HG02840 (cell line): ENCODE measurements around the gene NOS1AP.
"Not testable (repeated sequence)": the region's sequence is repeated elsewhere in the genome, so short reads cannot be mapped to it uniquely, and the experiment has no call there.

Experiments
- ATAC-seq: cut with Tn5 transposase; IDR thresholded peaks from one replicate; pipeline ENCODE4 v1.9.1; 2021; ENCODE audit warnings: mild to moderate bottlenecking, moderate library complexity, moderate number of reproducible peaks; ENCODE audit not compliant: unreplicated experiment, low FRiP score

The NOS1AP gene

DNA sequence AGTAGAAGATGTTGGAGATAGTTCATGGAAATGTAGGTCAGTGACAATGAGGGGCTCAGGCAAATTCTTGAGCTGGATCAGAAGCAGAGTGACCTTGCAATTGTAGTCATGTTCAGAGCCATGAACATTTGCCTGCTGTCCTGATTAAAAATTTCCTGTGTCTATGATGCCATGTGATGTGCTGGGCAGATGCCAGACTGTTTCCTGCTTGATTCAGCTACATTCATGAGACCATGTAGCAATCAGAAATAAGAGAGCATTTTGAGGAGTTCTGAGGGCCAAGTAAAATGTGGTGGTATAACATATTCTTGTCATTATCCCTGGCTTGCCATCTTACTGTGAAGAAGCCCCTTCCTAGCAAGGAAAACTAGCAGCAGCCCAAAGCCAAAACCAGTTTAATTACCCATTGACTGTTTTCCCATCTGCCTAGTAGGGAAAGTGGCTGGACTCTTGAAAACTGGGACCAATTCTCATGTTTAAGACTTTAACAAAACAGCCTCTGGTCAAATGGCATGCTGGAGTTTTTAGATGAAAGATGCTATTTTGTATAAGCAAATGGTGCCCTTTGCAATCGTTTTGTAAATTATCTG, 118.3 kb downstream of the NOS1AP start:
- ATAC-seq: no peak

DNA sequence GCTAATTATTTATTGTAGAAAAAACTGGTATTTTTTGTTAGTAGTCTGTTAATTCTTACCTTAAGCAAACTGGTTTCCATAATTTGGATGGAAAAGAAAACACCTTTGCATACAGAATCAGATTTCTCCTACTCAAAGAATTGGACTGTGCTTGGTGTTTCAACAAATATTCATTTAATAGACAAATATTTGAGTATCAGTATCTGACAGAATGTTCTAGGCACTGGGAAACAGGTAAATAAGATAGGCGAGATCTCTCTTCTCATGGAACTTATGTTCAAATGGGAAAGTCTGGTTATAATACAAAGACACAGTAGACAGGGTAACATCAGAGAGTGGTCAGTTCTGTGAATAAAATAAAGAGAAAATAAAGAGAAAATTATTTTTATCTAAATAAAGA, 119.9 kb downstream of the NOS1AP start:
- ATAC-seq: no peak

DNA sequence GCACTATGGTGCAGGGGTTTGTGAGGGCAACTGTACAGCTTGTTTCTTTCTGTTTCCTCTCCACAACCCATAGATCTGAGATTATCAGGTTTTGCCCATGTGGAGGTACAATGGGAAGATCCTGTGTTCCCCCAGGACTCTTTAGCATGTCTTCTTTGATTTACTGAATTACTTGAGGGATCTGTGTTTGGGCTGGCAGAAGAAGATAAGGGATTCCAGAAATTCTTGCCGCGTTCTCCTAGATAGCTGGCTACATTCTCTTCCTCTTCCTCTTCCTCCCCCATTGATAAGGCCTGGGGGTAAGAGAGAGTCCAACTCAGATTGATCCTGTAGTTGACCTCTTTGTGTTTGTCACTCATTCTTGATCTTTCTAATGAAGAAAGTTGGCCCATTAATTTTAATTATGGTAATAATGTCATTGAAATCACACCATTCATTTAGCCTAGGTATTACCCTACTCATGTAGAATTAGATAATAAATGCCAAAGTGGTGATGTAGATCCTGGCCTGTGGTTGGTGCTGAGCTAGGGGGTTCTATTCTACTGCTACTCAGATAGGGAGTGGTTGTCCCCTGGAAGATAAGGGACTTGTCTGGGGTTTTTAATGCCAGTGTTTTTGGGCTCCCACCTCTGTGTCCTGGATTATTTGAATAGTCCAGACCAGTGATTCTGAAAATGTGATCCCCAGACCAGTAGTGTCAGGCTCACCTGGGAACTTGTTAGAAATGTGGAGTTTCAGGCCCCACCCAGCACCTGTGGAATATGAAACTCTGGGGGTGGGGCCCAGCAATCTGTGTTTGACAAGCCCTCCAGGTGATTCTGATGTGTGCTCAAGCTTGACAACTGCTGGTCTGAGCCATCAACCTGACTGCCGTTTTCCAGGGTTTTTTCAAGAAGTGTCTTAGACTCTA, 122.2 kb downstream of the NOS1AP start:
- no peak for ATAC-seq

DNA sequence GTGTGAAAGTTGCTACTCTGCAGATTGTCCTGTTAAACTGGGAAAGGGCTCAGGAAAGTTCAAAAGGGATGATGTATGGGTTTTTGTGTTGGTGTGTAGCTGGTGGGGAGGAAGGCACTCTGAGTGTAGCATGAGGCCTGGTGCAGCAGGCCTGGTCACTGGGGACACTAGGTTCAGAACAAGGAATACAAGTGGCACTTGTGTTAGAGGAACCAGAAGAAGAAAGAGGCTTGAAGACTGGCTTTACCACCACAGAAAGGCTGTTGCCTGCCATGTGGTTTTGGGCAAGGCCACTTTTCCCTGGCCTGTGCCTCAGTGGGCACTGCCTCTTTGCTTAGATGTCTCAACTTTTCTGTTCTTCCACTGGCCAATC, 122.8 kb downstream of the NOS1AP start:
- no peak for ATAC-seq

DNA sequence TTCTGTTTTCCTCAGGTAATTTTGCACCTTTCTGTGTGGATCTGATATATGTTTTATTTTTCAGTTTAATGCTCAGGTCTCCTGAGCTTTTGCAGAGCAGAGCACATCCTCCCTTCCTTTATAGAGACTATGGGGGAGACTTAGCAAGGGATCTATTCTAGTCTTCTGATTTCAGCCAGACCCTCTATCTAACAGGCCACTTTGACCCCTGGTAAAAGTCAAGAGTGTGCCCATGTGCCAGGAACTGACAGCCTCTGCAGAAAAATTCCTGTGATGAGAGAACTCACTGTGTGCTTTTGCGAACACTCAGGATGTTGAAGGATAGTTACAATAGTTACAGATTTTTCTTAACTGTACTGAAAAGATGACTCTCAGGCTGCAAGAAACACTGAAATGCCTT, 123.3 kb downstream of the NOS1AP start:
- ATAC-seq: no peak

DNA sequence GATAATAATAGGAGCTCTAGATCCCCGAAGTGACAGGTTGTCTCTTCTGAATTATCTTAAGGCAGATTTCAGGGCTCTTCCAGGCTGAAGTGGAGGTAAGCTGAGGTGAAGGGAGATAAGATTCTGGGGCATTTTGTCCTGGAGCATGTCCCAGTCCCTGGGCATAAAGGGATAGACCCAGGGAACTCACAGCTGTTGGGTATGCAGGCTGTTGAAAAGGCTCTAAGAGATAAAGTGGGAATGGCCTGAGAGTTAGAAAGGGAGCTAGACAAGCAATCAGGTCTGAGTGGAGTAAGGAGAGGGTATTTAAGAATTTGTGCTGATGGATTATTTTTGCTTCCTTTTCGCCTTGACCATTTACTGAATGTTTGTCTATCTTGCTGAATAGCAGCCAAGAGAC, 123.7 kb downstream of the NOS1AP start:
- no peak for ATAC-seq

DNA sequence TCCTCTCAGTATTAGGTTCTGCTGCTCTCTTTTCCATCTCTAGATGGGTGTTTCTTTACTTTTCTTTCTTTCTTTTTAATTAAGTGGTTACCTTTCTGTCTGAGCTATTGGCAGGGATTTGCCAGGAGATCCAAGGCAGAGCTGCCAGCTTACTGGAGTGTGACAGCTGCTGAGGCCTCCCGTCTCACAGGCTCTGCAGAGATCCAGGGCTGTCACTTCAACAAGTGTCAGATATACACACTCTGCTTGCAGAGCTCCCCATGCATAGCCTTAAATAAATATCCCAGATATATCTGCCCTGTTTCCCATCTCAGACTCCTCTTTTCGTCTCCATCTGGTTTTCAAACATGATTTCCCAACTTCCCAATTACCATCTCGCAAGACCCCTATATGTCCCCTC, 124.3 kb downstream of the NOS1AP start:
- ATAC-seq: no peak

DNA sequence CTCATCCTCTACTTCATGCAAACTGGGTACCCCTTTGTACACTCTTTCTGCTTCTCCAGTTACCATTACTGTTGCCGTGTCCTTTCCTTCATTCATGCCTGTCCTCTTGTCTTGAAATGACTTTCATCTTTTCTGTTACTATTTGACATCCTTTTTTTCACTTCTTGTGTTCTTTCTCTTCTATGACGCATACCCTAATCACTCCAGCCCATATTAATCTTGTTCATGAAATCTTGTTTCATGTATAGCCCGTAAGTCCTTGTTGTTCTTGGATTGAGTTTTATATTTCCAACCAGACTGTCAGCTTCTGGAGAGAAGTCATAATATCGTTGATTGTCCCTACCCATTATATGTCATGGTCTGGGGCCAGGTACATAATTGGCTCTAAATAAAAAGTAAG, 126.1 kb downstream of the NOS1AP start:
- ATAC-seq: no peak

DNA sequence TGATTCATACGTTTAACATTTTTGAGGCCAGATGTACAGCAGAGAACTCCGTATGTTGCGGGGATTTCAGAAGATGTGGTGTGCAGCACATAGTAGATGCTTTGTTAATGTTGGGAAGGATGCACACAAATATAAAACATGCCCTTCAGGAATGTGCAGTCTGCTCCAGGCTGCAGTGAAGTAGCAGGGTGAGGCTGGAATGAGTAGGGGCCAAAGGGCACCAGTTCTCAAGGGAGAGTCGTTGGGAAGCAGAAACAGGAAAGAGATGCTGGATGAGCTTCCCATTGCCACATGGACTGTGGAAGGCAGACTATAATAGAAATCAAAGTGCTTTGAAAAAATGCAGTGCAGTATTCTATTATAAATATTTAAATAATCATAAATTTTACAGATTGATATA, 126.9 kb downstream of the NOS1AP start:
- ATAC-seq: no peak

DNA sequence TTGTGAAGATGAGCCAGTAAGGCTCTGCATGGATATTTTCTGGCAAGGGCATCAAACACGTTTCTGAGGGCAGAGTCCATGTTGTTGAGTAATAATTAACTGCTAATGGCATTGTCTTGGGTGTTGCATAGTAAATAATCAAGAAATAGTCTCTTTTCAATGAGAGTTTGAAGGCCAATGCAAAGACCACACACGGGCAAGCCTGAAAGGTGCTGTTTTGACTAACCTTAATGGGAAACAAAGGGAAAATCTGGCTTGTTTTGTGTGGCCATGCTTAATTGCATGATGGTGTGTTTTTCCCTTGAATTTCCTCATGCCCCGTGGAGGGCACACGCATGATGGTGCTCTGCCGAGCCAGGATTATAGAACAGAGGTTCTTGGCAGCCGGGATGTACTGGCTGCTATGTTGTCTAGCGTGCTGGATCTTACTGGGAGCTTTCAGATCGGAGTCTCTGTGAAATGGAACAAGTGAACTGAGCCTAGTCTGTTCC, 127.6 kb downstream of the NOS1AP start:
- no peak for ATAC-seq

DNA sequence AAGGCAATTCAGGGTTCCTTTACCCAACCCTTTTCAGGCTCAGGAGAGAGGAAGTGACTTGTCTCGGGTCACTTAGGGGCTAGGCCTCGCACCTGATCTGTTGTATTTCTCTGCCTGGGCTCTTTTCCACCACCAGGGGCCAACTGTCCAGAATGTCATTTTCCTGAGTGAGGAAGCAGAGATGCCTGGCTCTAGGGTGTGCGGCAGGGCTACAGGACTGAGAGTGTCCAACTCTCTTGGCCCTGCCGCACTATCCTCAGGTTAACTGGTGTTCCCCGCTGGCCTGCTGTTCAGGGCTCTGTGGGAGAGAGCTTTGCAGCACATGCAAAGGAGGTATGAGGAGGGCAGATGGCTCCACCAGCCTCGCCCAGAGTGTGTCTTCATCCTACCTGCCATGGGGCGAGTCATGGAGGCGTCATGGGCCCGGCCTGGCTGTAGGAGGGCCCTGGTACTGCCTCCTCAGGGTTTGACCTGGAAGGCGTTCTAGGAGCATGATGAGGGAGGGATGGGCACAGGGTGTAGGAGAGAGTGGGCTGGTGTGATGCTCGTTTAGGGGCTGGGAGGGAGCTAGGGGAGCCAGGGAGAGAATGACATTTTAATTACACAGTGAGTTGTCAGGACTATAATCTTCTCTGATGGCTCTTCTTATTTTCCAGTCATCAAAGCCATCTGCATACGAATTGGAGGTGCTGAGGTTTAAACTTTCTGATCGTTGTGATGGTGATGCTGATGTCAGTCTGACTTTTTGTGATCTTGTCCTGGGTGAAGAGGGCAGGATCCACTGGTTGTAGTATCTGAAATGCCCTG, 128.3 kb downstream of the NOS1AP start:
- no peak for ATAC-seq

DNA sequence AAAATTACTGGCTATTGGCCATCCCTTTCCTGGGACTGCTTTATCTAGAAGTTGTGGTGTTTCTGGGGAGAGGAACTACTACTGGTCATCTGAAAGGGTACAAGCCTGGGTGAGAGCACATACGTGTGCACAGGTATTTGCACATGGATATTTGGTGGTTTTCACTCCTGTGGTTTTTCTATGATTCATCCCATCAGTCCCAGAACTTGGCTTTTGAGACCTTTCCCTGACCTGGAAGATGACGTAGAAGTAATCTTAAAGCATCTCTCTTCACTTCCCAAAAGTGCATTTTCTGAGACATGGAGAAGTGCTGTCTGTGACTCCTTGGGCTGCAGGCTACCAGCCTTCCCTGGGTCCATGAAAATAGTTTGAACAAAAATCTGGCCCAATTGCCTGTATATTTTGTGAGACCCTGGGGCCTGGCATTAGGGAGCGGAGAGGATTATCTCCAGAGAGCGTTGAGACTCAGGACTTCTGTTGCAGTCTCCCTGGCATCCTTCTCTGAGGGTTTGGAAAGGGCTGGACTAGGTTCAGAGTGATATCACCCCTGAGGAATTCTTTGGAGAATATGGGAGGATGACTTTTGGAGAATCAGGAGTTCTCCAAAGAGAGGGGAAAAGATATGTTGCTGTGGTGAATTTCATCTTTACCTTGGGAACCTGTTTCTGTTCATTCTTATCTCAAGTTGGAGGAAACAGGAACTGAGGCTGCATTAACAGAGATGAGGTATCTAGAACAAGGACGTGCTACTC, 130.8 kb downstream of the NOS1AP start:
- ATAC-seq: no peak

DNA sequence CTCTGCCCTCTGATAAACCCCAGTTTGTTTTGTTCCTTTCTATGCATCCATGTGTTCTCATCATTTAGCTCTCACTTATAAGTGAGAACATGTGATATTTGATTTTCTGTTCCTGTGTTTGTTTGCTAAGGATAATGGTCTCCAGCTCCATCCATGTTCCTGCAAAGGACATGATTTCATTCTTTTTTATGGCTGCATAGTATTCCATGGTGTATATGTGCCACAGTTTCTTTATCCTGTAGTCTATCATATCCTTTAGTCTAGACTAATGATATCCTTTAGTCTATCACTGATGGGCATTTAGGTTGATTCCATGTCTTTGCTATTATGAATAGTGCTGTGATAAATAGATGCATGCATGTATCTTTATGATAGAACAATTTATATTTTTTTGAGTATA, 131.6 kb downstream of the NOS1AP start:
- ATAC-seq: not testable (repeated sequence)

DNA sequence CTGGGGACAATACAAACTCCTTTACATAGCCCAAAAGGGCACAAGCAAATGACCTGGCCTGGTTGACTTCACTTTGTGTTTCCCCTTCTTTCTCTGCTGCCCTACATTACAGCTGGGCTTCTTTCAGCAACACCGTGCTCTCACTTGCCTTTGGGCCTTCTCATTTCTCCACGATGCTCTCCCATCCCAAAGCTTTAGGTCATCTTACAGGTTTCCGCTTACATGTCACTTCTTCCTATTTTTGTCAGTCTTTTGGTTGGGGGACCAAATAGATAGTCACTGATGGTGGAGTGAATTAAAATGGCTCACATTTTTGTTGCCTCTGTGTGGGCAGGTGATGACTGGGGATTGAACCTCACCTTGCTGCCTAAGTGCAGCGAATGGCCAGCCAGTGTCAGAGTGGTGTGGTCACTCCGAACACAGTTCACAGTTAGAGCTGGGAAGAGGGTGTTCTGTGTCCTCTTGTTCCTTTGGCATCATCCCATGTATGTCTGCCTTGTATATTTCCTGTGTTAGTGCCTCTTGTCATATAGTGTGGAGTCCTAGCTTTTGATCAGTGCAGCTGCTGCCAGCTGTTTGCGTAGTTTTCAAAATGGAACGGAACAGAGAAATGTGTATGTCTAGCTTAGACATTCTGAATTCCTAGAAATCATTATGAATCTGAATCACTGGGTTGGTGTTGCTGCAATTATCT, 134.8 kb downstream of the NOS1AP start:
- no peak for ATAC-seq

DNA sequence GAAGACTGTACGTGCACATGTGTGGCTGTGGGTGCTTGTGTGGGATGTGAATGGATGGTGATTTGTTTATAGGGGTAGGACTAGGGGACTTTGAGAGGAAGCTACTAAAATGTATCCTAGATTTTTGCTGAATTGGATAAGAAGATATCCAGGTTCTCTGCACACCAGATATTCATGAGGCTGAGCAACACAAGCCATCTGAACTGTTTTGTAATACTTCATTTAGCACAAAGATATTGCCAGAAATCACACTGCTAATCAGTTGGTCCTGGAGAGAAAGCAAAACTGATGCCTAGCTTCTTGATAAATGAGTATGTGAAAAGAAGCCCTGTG, 135.3 kb downstream of the NOS1AP start:
- ATAC-seq: no peak

DNA sequence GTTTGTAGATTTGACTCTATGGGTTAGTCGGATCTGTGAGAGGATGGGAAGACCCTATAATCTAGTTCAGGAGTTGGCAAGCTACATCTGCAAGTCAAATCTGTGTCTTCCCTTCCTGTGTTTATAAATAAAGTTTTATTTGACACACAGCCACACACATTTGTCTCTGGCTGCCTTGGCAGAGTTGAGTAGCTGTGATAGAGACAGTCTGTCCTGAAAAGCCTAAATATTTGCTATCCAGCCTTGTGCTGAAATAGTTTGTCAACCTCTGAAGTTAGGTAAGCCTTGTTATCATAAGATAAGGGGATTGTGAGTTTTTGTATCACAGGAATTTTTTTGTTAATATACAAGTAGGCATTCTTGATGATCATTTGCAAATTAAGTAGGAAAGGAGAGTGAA, 136.8 kb downstream of the NOS1AP start:
- ATAC-seq: no peak

DNA sequence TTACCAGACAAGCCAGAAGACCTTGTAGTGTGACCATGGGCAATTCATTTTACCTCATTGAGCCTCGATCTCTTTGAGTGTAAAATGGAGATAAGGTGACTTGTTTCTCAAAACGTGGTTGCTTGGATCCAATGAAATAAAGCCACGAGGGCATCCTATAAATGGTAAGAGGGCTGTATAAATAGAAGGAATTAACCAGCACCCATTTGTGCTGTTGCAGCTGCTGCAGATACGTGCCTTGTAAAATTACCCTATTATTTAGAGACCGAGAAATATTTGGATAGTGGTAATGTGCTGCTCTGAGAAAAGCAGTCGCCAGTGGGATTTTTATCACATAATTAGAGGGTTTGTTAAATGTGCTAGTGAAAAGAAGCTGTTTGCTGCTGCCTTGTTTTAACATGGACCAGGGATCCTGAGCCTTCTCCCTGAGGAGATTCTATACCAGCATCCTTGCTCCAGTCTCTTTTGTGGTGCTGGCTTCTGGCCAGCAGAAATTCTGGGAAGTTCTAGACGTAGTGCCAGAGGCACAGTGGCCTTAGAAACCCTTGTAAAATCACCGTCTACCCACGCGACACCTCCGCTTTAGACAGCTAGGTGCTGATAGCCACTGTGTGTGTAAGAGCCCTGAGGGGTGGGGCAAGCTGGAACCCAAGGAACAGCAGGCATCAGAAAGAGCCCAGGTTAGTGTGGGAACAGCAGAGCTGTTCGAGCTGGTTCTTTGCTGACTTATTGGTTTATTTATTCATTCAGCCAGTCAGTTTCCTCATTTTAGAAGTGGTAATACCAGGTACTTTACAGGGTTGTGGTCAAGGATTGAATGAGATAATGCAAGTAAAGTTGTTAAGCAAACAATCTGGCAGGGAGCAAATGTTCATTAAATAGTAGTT, 137.5 kb downstream of the NOS1AP start:
- no peak for ATAC-seq

DNA sequence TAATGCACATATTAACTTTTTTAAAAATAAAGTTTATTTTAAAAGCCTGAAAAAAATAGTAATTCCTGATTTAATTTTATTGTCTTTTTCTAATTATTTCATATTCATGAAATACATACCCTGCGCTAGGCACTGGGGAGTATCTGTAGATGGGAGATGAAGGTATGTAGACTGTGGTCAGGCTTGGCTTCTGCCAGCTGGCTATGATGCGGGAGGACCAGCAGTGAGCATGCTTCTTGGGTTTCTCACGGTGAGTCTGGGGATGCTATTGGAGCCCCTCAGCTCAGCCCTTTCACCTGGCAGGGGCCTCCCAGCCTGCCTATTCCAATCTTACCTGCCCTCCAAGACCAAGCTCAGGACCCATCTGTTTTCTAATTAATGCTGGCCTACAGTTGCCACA, 138.4 kb downstream of the NOS1AP start:
- ATAC-seq: no peak

DNA sequence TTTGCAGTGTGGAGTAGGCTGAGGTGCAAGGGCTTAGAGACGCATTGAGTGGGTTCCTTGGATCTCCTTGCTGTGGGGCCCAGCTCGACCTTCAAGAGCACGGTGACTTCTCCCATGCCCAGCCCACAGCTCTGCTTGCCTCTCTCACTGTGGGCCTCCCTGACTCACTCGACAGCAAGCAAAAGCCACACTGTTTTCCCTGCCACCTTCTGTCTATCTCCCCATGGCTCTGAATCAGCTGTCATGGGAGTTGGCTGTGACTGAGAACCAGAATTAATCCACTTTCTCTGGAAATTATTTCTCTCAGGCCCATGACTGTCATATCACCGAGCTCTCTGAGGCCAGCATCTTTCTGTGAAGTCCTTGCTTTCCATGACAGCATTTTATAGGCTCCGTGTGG, 140.7 kb downstream of the NOS1AP start:
- no peak for ATAC-seq
